Heart left ventricle (tissue), 13 donors: ENCODE results near the gene MAP1LC3A.

ENCODE experiments used
- CTCF ChIP-seq, 12 donors: fragments of 200-600 bp; sonication (generic) in 4 of 12; IDR thresholded peaks; one replicate each; pipeline versions ENCODE4 v1.5.0 to v1.8.0; 2018 to 2022; ENCODE audit warnings: antibody characterized with exemption in 12 of 12, mild to moderate bottlenecking in 5 of 12
- POLR2A ChIP-seq, 2 donors: fragments of 450-650 bp; IDR thresholded peaks; one replicate each; pipeline ENCODE4 v1.6.1; 2017; ENCODE audit warnings: antibody characterized with exemption in 2 of 2, mild to moderate bottlenecking in 2 of 2, moderate library complexity in 2 of 2
- donor health status: ischemic (EF 13 %, LVEDD 7.1; RV severe dilation, severe dysfunction).
- donor health status: DM: no; HTN: yes; CAD: no.
- donor health status: DM: no; HTN: no; CAD: no.
- donor health status: ischemic (EF 25% LVEDD 6.9; RV normal size, moderate dysfunction).
- donor health status: ischemic (EF 25% LVEDD 5.7; RV mildly dilated, moderate dysfunction).
- donor health status: ischemic (EF 35%, LVEDD 5.7; RV mildly dilated, moderate dysfunction).
- donor health status: nonischemic (EF 11% LVEDD 7.7; RV severe dilation, severe dysfunction).
- donor health status: DM: yes; HTN: yes; CAD: no.
- donor health status: PGD.
- donor health status: ischemic (EF 29% LVEDD 5.4; RV normal size, mild dysfunction).
- donor health status: nonischemic (EF 23%, LVEDD 6.1; RV moderate dilation, normal function).

- no peak for TF ChIP-seq CTCF (IDR thresholded peaks at IDR 0.05)
- no peak for TF ChIP-seq POLR2A (IDR thresholded peaks at IDR 0.05)
These were observed 5.9 kb upstream of the MAP1LC3A start for GRCh38 chr20:34552569-34552968.
